HepG2 (cell line): ENCODE data around the gene PRPSAP1. TPM values are rescaled to one million over a fixed set of nuclear protein-coding genes. Genes with fewer than 3 reads are reported as not detected.

Source experiments
- ATAC-seq: fragments of 200-7000 bp; cut with Tn5 transposase; 3 replicates; pipeline ENCODE4 v1.9.1; 2020; ENCODE audit warnings: mild to moderate bottlenecking, moderate library complexity
- BruUV-seq: library from RNA; stranded (reverse); fragments of 400-500 nt; replicated peaks from 2 replicates; lab custom pipeline; 2021; lab: Mats Ljungman, UMichigan
- CTCF ChIA-PET: fragments of 300-600 bp; formaldehyde crosslinking; extraction: SDS; loops from one replicate; lab custom pipeline; 2021; ENCODE audit warnings: low total read pairs, inconsistent platforms, low intra/inter-chr PET ratio; lab: Yijun Ruan, JAX
- POLR2A ChIA-PET: fragments of 350-600 bp; sonication (Branson Sonifier 250); formaldehyde crosslinking; loops from one replicate; lab custom pipeline; 2020; ENCODE audit warnings: antibody characterized with exemption, inconsistent platforms; lab: Yijun Ruan, JAX
- DNase-seq: peaks from one replicate; pipeline ENCODE4 v3.0.0-alpha.2; 2015; ENCODE audit warnings: low spot score
- FAIRE-seq: peaks from 3 replicates; lab custom pipeline; 2011; peaks lifted over from hg19 to GRCh38; lab: Jason Lieb, UNC
- H2AFZ ChIP-seq: one replicate; pipeline ENCODE4 v1.6.1; 2011; ENCODE audit warnings: low read length, inconsistent platforms
- H3K27ac ChIP-seq: fragments of 300-600 bp; 3 replicates; pipeline ENCODE4 v1.8.0; 2011; ENCODE audit warnings: mixed run types, mild to moderate bottlenecking, mixed read lengths, low read length, inconsistent platforms; ENCODE audit not compliant: insufficient read depth; ENCODE audit errors: extremely low read length
- H3K27me3 ChIP-seq, 2 experiments: fragments of 200-600 bp in 1 of 2; 2 replicates in 1 of 2; 3 replicates in 1 of 2; pipeline versions ENCODE4 v1.6.0 to v1.8.0; 2011; ENCODE audit warnings: low read length in 2 of 2, mild to moderate bottlenecking in 2 of 2, moderate library complexity in 2 of 2, inconsistent platforms in 1 of 2; ENCODE audit not compliant: insufficient read depth in 2 of 2, control insufficient read depth in 1 of 2
- H3K36me3 ChIP-seq, 2 experiments: fragments of 200-600 bp in 1 of 2; replicated peaks in 1 of 2; 2 replicates in 1 of 2; 3 replicates in 1 of 2; pipeline versions ENCODE4 v1.5.1 to v1.8.0; 2011; ENCODE audit warnings: low read length in 2 of 2, inconsistent platforms in 1 of 2; ENCODE audit not compliant: insufficient read depth in 2 of 2, control insufficient read depth in 1 of 2
- H3K4me1 ChIP-seq: 2 replicates; pipeline ENCODE4 v1.5.1; 2012; ENCODE audit warnings: low read length, inconsistent platforms; ENCODE audit not compliant: insufficient read depth
- H3K4me2 ChIP-seq: 2 replicates; pipeline ENCODE4 v1.6.0; 2011; ENCODE audit warnings: low read depth, low read length, inconsistent platforms
- H3K4me3 ChIP-seq, 3 experiments: fragments of 200-600 bp in 1 of 3; sonication (generic), shearing (Covaris generic) in 1 of 3; replicated peaks in 1 of 3; 2 replicates each; pipeline ENCODE4 v1.5.1; 2011 to 2016; ENCODE audit warnings: low read length in 3 of 3, inconsistent platforms in 2 of 3, low read depth in 2 of 3, mild to moderate bottlenecking in 2 of 3, control low read depth in 1 of 3, mixed read lengths in 1 of 3; ENCODE audit not compliant: insufficient read depth in 1 of 3
- H3K79me2 ChIP-seq: one replicate; pipeline ENCODE4 v1.6.1; 2011; ENCODE audit warnings: low read length, inconsistent platforms; ENCODE audit not compliant: insufficient read depth
- H3K9ac ChIP-seq: 2 replicates; pipeline ENCODE4 v1.6.0; 2011; ENCODE audit warnings: mild to moderate bottlenecking, low read depth, low read length, inconsistent platforms; ENCODE audit not compliant: insufficient read depth
- H3K9me3 ChIP-seq: 2 replicates; pipeline ENCODE4 v1.5.1; 2012; ENCODE audit warnings: mild to moderate bottlenecking, low read length
- H4K20me1 ChIP-seq: 2 replicates; pipeline ENCODE4 v1.6.0; 2011; ENCODE audit warnings: inconsistent platforms, mild to moderate bottlenecking, low read length, moderate library complexity; ENCODE audit not compliant: insufficient read depth
- ARID4A ChIP-seq: sonication (generic); formaldehyde crosslinking; IDR thresholded peaks from 2 replicates; pipeline ENCODE4 v1.5.0; 2020; ENCODE audit warnings: mild to moderate bottlenecking, missing genetic modification reagents, borderline replicate concordance
- KLF6 ChIP-seq: IDR thresholded peaks from 2 replicates; pipeline ENCODE4 v1.8.0; 2016; ENCODE audit warnings: missing biosample characterization, missing genetic modification reagents
- MAFF ChIP-seq: IDR thresholded peaks from 2 replicates; pipeline ENCODE4 v1.6.1; 2011; ENCODE audit warnings: low read depth, low read length, improper control_type of control experiment
- POLR2A ChIP-seq, 2 experiments: IDR thresholded peaks; 2 replicates each; pipeline ENCODE4 v1.6.1; 2011; ENCODE audit warnings: low read depth in 2 of 2, low read length in 2 of 2, mild to moderate bottlenecking in 1 of 2, moderate library complexity in 1 of 2; ENCODE audit not compliant: insufficient read depth in 1 of 2
- SAFB2 ChIP-seq: sonication (generic); formaldehyde crosslinking; IDR thresholded peaks from 2 replicates; pipeline ENCODE4 v1.5.1; 2020; ENCODE audit warnings: missing genetic modification reagents, low read depth, mild to moderate bottlenecking, borderline replicate concordance
- SMAD1 ChIP-seq: sonication (generic); formaldehyde crosslinking; IDR thresholded peaks from 2 replicates; pipeline ENCODE4 v1.4.0; 2020; ENCODE audit warnings: missing genetic modification reagents, low read depth, mild to moderate bottlenecking, borderline replicate concordance
- SOX5 ChIP-seq: IDR thresholded peaks from 2 replicates; pipeline ENCODE4 v1.6.1; 2016; ENCODE audit warnings: borderline replicate concordance
- ZC3H13 ChIP-seq: sonication (generic); formaldehyde crosslinking; IDR thresholded peaks from 2 replicates; pipeline ENCODE4 v1.8.1; 2023; ENCODE audit warnings: mild to moderate bottlenecking, missing genetic modification reagents, moderate library complexity
- ZFP91 ChIP-seq: sonication (generic); formaldehyde crosslinking; IDR thresholded peaks from 2 replicates; pipeline ENCODE4 v1.9.0; 2022; ENCODE audit warnings: missing genetic modification reagents, mild to moderate bottlenecking, borderline replicate concordance
- ZNF24 ChIP-seq: fragments of 450-650 bp; IDR thresholded peaks from 2 replicates; pipeline ENCODE4 v1.6.1; 2017; ENCODE audit warnings: antibody characterized with exemption, mild to moderate bottlenecking
- ZNF512B ChIP-seq: sonication (generic); formaldehyde crosslinking; IDR thresholded peaks from 2 replicates; pipeline ENCODE4 v1.5.1; 2020; ENCODE audit warnings: missing genetic modification reagents, mild to moderate bottlenecking, borderline replicate concordance
- ZNF563 ChIP-seq: sonication (generic); formaldehyde crosslinking; IDR thresholded peaks from 2 replicates; pipeline ENCODE4 v1.8.0; 2022; ENCODE audit warnings: mild to moderate bottlenecking, moderate library complexity, missing genetic modification reagents
- ZNF614 ChIP-seq: IDR thresholded peaks from 2 replicates; pipeline ENCODE4 v1.6.1; 2018; ENCODE audit warnings: missing biosample characterization, missing genetic modification reagents, inconsistent platforms, borderline replicate concordance
- ZSCAN21 ChIP-seq: sonication (generic); formaldehyde crosslinking; IDR thresholded peaks from 2 replicates; pipeline ENCODE4 v1.8.0; 2022; ENCODE audit warnings: mild to moderate bottlenecking, missing genetic modification reagents, moderate library complexity, borderline replicate concordance
- WGBS: methylation state at CpG from one replicate; pipeline ENCODE4 v1.1.6; 2017; ENCODE audit warnings: low lambda C conversion rate; 5-methylcytosine and 5-hydroxymethylcytosine counted together
- in situ Hi-C: cut with HindIII; loops from 2 replicates; pipeline ENCODE4 v1.10.0; 2017; ENCODE audit warnings: low pct_unique_long_range_greater_than_20kb; ENCODE audit not compliant: extremely low pct_ligation_motif_present
- intact Hi-C: fragments of 100-400 bp; cut with micrococcal nuclease; formaldehyde crosslinking; loops from one replicate; pipeline ENCODE4 v1.10.0; 2022; ENCODE audit not compliant: unreplicated experiment
- polyA plus RNA-seq, 8 experiments: library from polyadenylated mRNA; depleted of rRNA in 3 of 8; stranded (reverse) in 7 of 8; unstranded in 1 of 8; fragments of >200 nt; fragmentation: Illumina TruSeq in 4 of 8; extraction: Trizol in 4 of 8; gene quantifications; 2 replicates each; pipeline versions ENCODE4 v1.2.1 to v1.2.3, GENCODE V29; 2011 to 2016; ENCODE audit warnings: low read depth in 4 of 8, missing spikeins in 1 of 8, mixed read lengths in 1 of 8; ENCODE audit not compliant: insufficient read depth in 1 of 8
- total RNA-seq, 5 experiments: library from RNA; depleted of rRNA; stranded (reverse); fragments of >200 nt; fragmentation: Illumina TruSeq; extraction: Trizol; gene quantifications; 2 replicates each; pipeline ENCODE4 v1.2.3, GENCODE V29; 2016; ENCODE audit warnings: low read depth in 1 of 5

The PRPSAP1 gene
- total and polyA plus RNA-seq, 2 of the 13 experiments (the other 11 are each of a cell fraction or from before 2014, with no cell fraction given): 91.1 to 314 TPM

GRCh38 chr17:76359375-76359774 is 5.7 kb upstream of the PRPSAP1 start (continued):
- TF ChIP-seq ARID4A (CRISPR knock-in tag) (no peak), KLF6 (CRISPR knock-in tag) (no peak), SMAD1 (CRISPR knock-in tag) (no peak), ZNF24 (no peak)

- Histone ChIP-seq H4K20me1 (no peaks in the 10 kb centered on the region), H3K79me2 (peaks cover 10% of the 10 kb centered on the region), H3K27ac (peak overlapping the region; percentile 80), H3K27me3 (no peaks in the 10 kb centered on the region; a peak in 1 of 5 replicates), H3K4me1 (peaks cover 75% of the 10 kb centered on the region), H3K36me3 (no peaks in the 10 kb centered on the region), H2AFZ (peak overlapping the region; percentile 15), H3K9me3 (no peaks in the 10 kb centered on the region), H3K9ac (peak overlapping the region; percentile 62), H3K4me2 (peak overlapping the region; percentile 81), H3K4me3 (peak overlapping the region; percentile 6 to 57 (median 35))
- FAIRE-seq (no peak), ATAC-seq (peak; percentile 14), DNase-seq (peak; percentile 47)
- TSS peak; percentile 90 for BruUV-seq
- intact Hi-C loops: no loop called here
- in situ Hi-C loops: no loop called here
- 39% methylated on average over 4 of the region's 6 CpGs for WGBS
- POLR2A ChIA-PET: interaction anchor here (0.6 to 24.7 kb wide), 7 partner anchors 10 to 50 kb away, joined by 3 to 1379 read pairs (median 6); partner anchors contain the start of genes QRICH2 and SPHK1
- CTCF ChIA-PET: no interaction called here
- no peak for TF ChIP-seq ZSCAN21 (CRISPR knock-in tag)
- peak; percentile 54; the same call in 1 of the 2 replicates for TF ChIP-seq SAFB2 (CRISPR knock-in tag)
- TF ChIP-seq POLR2A (IDR thresholded peaks at IDR 0.05; ENCODE audit: insufficient read depth in 1 of 2, low read depth in 2 of 2, low read length in 2 of 2): peak; percentile 90 to 97
- TF ChIP-seq ZNF512B: no peak
- TF ChIP-seq ZFP91: peak; percentile 27; the same call in 1 of the 2 replicates
- TF ChIP-seq SOX5: peak; percentile 32; the same call in 1 of the 2 replicates
- peak; percentile 53; the same call in 1 of the 2 replicates for TF ChIP-seq ZC3H13
- TF ChIP-seq ZNF614 (CRISPR knock-in tag): 0 out of 2 replicates have a peak, but pooled peaks have one; percentile 35
- TF ChIP-seq ZNF563 (CRISPR knock-in tag): 0 out of 2 replicates have a peak, but pooled peaks have one; percentile 27
- no peak for TF ChIP-seq MAFF
Measured at GRCh38 chr17:76357597-76358158, 4.0 kb upstream of the PRPSAP1 start.
